CMK (cell line): ENCODE results near the gene WBP4.
A peak's percentile ranks its signal among the peaks of the same experiment; 100 is the strongest.
"Not testable (repeated sequence)": the region's sequence is repeated elsewhere in the genome, so short reads cannot be mapped to it uniquely, and the experiment has no call there.

Experiments used
- DNase-seq: peaks from one replicate; pipeline ENCODE4 v3.0.0-alpha.2; 2010; ENCODE audit warnings: low read depth

WBP4 gene

GRCh38 chr13:41061075-41061913 is at the start of gene WBP4:
WBP4 (plus strand) TSS chr13:41061509; CDS start chr13:41061674, 165 bp downstream.
- DNase-seq: peak; percentile 63

- no peak for DNase-seq
These were observed 48.8 kb upstream of the WBP4 start for GRCh38 chr13:41012536-41012935.

GRCh38 chr13:41013835-41014234 is 47.5 kb upstream of the WBP4 start:
- no peak for DNase-seq

- DNase-seq: no peak
These were observed 45.4 kb upstream of the WBP4 start for GRCh38 chr13:41015920-41016319.

- no peak for DNase-seq
These were observed 44.1 kb upstream of the WBP4 start for GRCh38 chr13:41017159-41017558.

- no peak for DNase-seq
These were observed 43.3 kb upstream of the WBP4 start for GRCh38 chr13:41017817-41018601.

- no peak for DNase-seq
These were observed 42.7 kb upstream of the WBP4 start for GRCh38 chr13:41018602-41018948.

- no peak for DNase-seq
These were observed 42.3 kb upstream of the WBP4 start, which contains the start of gene ELF1 for GRCh38 chr13:41019011-41019487. ELF1 (minus strand) TSS chr13:41019316; CDS start chr13:40982054, 37,262 bp downstream.

- DNase-seq: no peak
These were observed 41.5 kb upstream of the WBP4 start for GRCh38 chr13:41019578-41020347.

GRCh38 chr13:41025518-41025917 is 35.8 kb upstream of the WBP4 start:
- DNase-seq: no peak

- no peak for DNase-seq
These were observed 34.5 kb upstream of the WBP4 start for GRCh38 chr13:41026788-41027187.

- DNase-seq: no peak
These were observed 33.3 kb upstream of the WBP4 start for GRCh38 chr13:41028051-41028450.

- DNase-seq: no peak
These were observed 31.7 kb upstream of the WBP4 start for GRCh38 chr13:41029629-41030028.

GRCh38 chr13:41032691-41033376 is 28.5 kb upstream of the WBP4 start:
- DNase-seq: no peak

- DNase-seq: no peak
These were observed 26.9 kb upstream of the WBP4 start for GRCh38 chr13:41034382-41034781.

- no peak for DNase-seq
These were observed 26.4 kb upstream of the WBP4 start for GRCh38 chr13:41034881-41035280.

- DNase-seq: not testable (repeated sequence)
These were observed 24.8 kb upstream of the WBP4 start for GRCh38 chr13:41036557-41036956.

GRCh38 chr13:41039746-41040145 is 21.6 kb upstream of the WBP4 start:
- DNase-seq: no peak

GRCh38 chr13:41040584-41041334 is 20.6 kb upstream of the WBP4 start:
- DNase-seq: no peak

GRCh38 chr13:41042419-41042818 is 18.9 kb upstream of the WBP4 start:
- not testable (repeated sequence) for DNase-seq

- DNase-seq: no peak
These were observed 12.7 kb upstream of the WBP4 start for GRCh38 chr13:41048640-41049039.
